Adrenal gland (tissue), 12 donors: ENCODE data around the gene CDH4. TPM values are rescaled to one million over a fixed set of nuclear protein-coding genes. Genes with fewer than 3 reads are reported as not detected.

Experiments
- DNase-seq, 7 donors: peaks; one replicate each; pipeline ENCODE4 v3.0.0-alpha.2; 2019 to 2020
- H3K27ac ChIP-seq, 5 donors: fragments of 200-600 bp; sonication (generic) in 4 of 5; 1 replicate in 3 of 5; 2 replicates in 2 of 5; pipeline versions ENCODE4 v1.5.1 to v1.8.0; 2016 to 2020; ENCODE audit warnings: mild to moderate bottlenecking in 1 of 5
- H3K27me3 ChIP-seq: fragments of 200-600 bp; 2 replicates; pipeline ENCODE4 v1.8.0; 2021
- H3K36me3 ChIP-seq, 2 donors: fragments of 200-600 bp; replicated peaks in 1 of 2; 1 replicate in 1 of 2; 2 replicates in 1 of 2; pipeline versions ENCODE4 v1.5.1 to v1.8.0; 2018 to 2022
- H3K4me1 ChIP-seq, 2 donors: fragments of 200-600 bp; replicated peaks in 1 of 2; 1 replicate in 1 of 2; 2 replicates in 1 of 2; pipeline versions ENCODE4 v1.5.1 to v1.8.0; 2018 to 2021
- H3K4me3 ChIP-seq, 4 donors: fragments of 200-600 bp; sonication (generic) in 3 of 4; one replicate each; pipeline ENCODE4 v1.5.1; 2016 to 2018
- H3K9me3 ChIP-seq, 3 donors: fragments of 200-600 bp; sonication (generic) in 1 of 3; replicated peaks in 1 of 3; 1 replicate in 2 of 3; 2 replicates in 1 of 3; pipeline versions ENCODE4 v1.5.1 to v1.8.0; 2016 to 2021
- POLR2A ChIP-seq, 2 donors: fragments of 450-650 bp; IDR thresholded peaks; one replicate each; pipeline ENCODE4 v1.6.1; 2017; ENCODE audit warnings: antibody characterized with exemption in 2 of 2, mild to moderate bottlenecking in 2 of 2, moderate library complexity in 1 of 2
- WGBS, 4 donors: extraction: QIAGEN DNeasy Blood & Tissue Kit in 2 of 4; methylation state at CpG; one replicate each; pipeline versions ENCODE4 v1.1.5 to v1.1.7; 2013 to 2017; 5-methylcytosine and 5-hydroxymethylcytosine counted together
- intact Hi-C, 2 donors: fragments of 100-400 bp; cut with DNase I; formaldehyde crosslinking; loops; one replicate each; pipeline versions ENCODE4 v1.14.1 to v1.15.0; 2022 to 2023
- polyA plus RNA-seq, 3 donors: library from polyadenylated mRNA; stranded (reverse); fragments of 200-250 nt in 2 of 3; fragments of 350-450 nt in 1 of 3; fragmentation: Illumina TruSeq in 1 of 3; extraction: RNeasy Lipid Tissue Mini Kit (QIAGEN cat#74804) in 1 of 3; gene quantifications; one replicate each; pipeline ENCODE4 v1.2.3, GENCODE V29; 2013 to 2014
- total RNA-seq, 9 donors: library from RNA; depleted of rRNA in 4 of 9; stranded (reverse); fragments of >200 nt in 4 of 9; fragments of 120-200 nt in 1 of 9; fragmentation: NEBNext Ultra II Directional in 1 of 9; extraction: Animal tissue kit (Norgen Biotek cat#: 25700) in 1 of 9; gene quantifications; one replicate each; pipeline versions ENCODE4 v1.1.0 to v1.2.4, GENCODE V29; 2013 to 2023
- TF ChIP-seq, protein P1 (sequence below), 6 experiments: fragments of 450-650 bp in 4 of 6; fragments of 200-600 bp in 2 of 6; sonication (generic) in 1 of 6; IDR thresholded peaks; 1 replicate in 5 of 6; 2 replicates in 1 of 6; pipeline versions ENCODE4 v1.5.1 to v1.8.0; 2016 to 2021; ENCODE audit warnings: antibody characterized with exemption in 6 of 6, mild to moderate bottlenecking in 2 of 6, moderate library complexity in 1 of 6
- donor health status: healthy with polysubstance abuse.
- donor health status: Bipolar disorder and iron deficiency.
- donor health status: DM: yes; HTN: yes; CAD: no.
- donor health status: DM: no; HTN: no; CAD: no.
- donor health status: DM: no; HTN: no; CAD: no.
- donor health status: DM: yes; HTN: yes; CAD: no.

Gene CDH4
- total and polyA plus RNA-seq, 12 donors: 0.08 to 0.53 (median 0.20) TPM; not detected in 3

DNA sequence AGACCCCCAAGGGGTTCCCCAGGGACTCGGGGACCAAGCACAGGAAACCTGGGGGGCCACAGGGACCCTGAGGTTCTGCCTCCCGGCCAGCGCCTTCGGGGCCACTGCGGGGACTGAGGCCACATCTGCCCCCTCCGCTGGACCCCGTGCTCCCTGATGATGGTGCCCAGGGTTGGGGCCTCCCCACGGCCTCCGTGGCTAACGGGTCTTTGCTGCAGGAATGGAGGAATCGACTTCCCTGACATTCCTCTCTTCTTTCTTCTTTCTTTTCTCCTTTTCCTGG lies 483.4 kb downstream of the CDH4 start:
- TF ChIP-seq, protein P1, sequence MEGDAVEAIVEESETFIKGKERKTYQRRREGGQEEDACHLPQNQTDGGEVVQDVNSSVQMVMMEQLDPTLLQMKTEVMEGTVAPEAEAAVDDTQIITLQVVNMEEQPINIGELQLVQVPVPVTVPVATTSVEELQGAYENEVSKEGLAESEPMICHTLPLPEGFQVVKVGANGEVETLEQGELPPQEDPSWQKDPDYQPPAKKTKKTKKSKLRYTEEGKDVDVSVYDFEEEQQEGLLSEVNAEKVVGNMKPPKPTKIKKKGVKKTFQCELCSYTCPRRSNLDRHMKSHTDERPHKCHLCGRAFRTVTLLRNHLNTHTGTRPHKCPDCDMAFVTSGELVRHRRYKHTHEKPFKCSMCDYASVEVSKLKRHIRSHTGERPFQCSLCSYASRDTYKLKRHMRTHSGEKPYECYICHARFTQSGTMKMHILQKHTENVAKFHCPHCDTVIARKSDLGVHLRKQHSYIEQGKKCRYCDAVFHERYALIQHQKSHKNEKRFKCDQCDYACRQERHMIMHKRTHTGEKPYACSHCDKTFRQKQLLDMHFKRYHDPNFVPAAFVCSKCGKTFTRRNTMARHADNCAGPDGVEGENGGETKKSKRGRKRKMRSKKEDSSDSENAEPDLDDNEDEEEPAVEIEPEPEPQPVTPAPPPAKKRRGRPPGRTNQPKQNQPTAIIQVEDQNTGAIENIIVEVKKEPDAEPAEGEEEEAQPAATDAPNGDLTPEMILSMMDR (IDR thresholded peaks at IDR 0.05): no peak
- no peak for TF ChIP-seq POLR2A (IDR thresholded peaks at IDR 0.05)
- intact Hi-C loops: no loop called here
- Histone ChIP-seq H3K9me3 (no peaks in the 10 kb centered on the region), H3K27ac (no peak overlapping the region), H3K27me3 (no peaks in the 10 kb centered on the region), H3K4me3 (no peak overlapping the region), H3K4me1 (no peaks in the 10 kb centered on the region), H3K36me3 (no peaks in the 10 kb centered on the region)
- WGBS, 4 donors: 61 to 83% (median 71%) methylated on average over 6 to 11 of the region's 11 CpGs
- no peak for DNase-seq

DNA sequence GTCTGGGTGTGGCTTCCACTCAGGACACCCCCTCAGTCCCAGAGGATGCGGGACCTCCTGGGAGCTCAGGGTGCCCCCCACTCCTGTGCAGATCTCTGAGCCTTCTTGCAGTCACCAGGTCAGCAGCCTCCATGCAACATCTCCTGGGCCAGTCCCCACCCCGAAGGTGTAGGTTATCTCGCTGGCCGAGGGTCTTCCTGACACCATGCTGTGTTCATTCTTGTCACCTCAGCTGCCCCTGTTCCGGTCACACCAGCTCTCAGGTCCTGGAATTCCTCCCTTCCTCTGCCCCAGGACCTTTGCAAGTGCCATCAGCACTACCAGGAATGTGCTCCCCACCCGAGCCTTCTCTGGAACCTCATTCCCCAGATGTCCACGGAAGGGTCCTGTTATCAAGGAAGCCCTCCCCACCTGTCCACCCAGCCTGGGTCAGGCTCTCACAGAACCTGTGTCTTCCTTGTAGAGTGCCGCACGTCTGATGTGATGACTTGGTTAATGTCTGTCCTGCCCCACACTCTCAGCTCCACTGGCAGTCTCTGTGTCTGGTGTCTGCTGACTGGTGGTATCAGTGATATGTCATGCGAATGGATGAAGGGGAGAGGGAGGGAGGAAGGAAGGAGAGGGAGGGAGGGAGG lies 484.1 kb downstream of the CDH4 start:
- DNase-seq: no peak
- no peaks in the 10 kb centered on the region for H3K9me3 ChIP-seq
- H3K4me1 ChIP-seq: no peaks in the 10 kb centered on the region
- H3K36me3 ChIP-seq: no peaks in the 10 kb centered on the region
- H3K4me3 ChIP-seq: no peak overlapping the region
- TF ChIP-seq, protein P1 (IDR thresholded peaks at IDR 0.05): no peak
- TF ChIP-seq POLR2A (IDR thresholded peaks at IDR 0.05): no peak
- intact Hi-C loops: no loop called here
- WGBS, 4 donors: 38 to 56% (median 49%) methylated on average over 8 to 10 of the region's 10 CpGs
- no peak overlapping the region for H3K27ac ChIP-seq
- no peaks in the 10 kb centered on the region for H3K27me3 ChIP-seq

DNA sequence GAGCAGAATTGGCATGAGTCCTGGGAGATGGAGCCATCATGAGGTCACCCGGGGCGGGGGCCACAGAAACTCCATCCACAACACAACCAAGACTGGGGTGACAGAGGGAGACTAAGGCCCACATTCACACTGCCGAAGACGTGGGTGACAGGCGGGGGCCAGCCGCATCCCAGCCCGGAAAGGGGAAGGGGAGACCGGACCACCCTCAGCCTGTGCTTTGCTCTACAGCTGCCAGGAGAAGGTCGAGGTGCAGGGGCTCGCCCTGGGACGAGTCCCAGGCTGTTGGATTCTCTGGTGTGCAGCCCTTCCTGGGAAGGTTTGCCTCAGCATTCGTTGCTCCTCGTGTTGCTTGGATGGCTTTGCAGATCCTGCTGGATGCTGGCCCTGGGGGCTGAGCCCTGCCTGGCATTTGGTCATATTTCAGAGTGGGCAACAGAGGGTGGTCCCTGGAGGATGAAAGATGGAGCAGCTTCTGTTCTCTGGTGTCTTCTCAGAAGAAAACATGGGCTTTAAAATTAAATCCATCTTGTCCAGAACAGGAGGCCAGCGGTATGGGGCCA lies 484.8 kb downstream of the CDH4 start:
- 58 to 69% (median 64%) methylated on average over 7 to 14 of the region's 14 CpGs for WGBS, 4 donors
- Histone ChIP-seq H3K9me3 (no peaks in the 10 kb centered on the region), H3K4me1 (no peaks in the 10 kb centered on the region), H3K4me3 (no peak overlapping the region), H3K27me3 (no peaks in the 10 kb centered on the region), H3K27ac (no peak overlapping the region), H3K36me3 (no peaks in the 10 kb centered on the region)
- no peak for DNase-seq
- intact Hi-C loops: no loop called here
- TF ChIP-seq, protein P1 (IDR thresholded peaks at IDR 0.05): no peak
- no peak for TF ChIP-seq POLR2A (IDR thresholded peaks at IDR 0.05)

DNA sequence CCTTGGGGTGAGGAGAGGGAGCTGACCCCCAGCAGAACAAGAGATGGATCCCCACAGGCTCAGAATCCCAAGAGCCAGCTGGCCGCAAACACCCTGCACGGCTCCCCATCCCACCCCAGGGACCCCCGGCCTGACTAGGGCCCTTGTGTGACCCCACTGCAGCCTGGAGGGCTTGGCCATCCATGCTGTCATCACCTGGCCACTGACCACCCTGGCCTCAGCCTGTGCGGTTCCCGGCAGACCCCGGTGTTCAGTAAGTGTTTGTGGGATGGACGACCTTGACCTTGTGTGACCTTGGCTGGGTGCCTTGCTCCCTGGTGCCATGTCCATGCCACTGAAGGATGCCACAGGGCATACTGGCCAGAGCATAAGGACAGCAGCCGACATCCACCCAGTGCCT lies 485.3 kb downstream of the CDH4 start:
- intact Hi-C loops: no loop called here
- H3K27me3 ChIP-seq: no peaks in the 10 kb centered on the region
- TF ChIP-seq, protein P1 (IDR thresholded peaks at IDR 0.05): no peak
- TF ChIP-seq POLR2A (IDR thresholded peaks at IDR 0.05): no peak
- H3K9me3 ChIP-seq: no peaks in the 10 kb centered on the region
- no peaks in the 10 kb centered on the region for H3K36me3 ChIP-seq
- H3K27ac ChIP-seq: no peak overlapping the region
- H3K4me3 ChIP-seq: no peak overlapping the region
- no peaks in the 10 kb centered on the region for H3K4me1 ChIP-seq
- DNase-seq: no peak
- 60 to 63% (median 61%) methylated on average over 6 to 8 of the region's 8 CpGs; no CpG with 5 or more reads in 1 of the 4 donors for WGBS, 4 donors
